SK-N-SH (cell line): ENCODE measurements around the gene MEGF8.

Experiments
- CTCF ChIP-seq: fragments of 200-600 bp; sonication (generic); IDR thresholded peaks from 2 replicates; pipeline ENCODE4 v1.6.1; 2017; ENCODE audit warnings: antibody characterized with exemption, mild to moderate bottlenecking, moderate library complexity
- EP300 ChIP-seq, 2 experiments: IDR thresholded peaks; 2 replicates each; pipeline versions ENCODE4 v1.4.0 to v1.6.1; 2012; ENCODE audit warnings: borderline replicate concordance in 1 of 2, low read depth in 1 of 2, low read length in 1 of 2
- POLR2AphosphoS5 ChIP-seq: IDR thresholded peaks from 2 replicates; pipeline ENCODE4 v1.6.1; 2012; ENCODE audit warnings: low read depth, low read length

GRCh38 chr19:42410371-42410770, 84.9 kb downstream of the MEGF8 start:
- TF ChIP-seq POLR2AphosphoS5, result no peak
- no peak for TF ChIP-seq EP300 (IDR thresholded peaks at IDR 0.05; ENCODE audit: borderline replicate concordance in 1 of 2, low read depth in 1 of 2, low read length in 1 of 2)
- no peak for TF ChIP-seq CTCF
